Islet precursor cell (in vitro differentiated cells): ENCODE measurements around the gene ANK3.

Source experiments
- DNase-seq: peaks from one replicate; pipeline ENCODE4 v3.0.0-alpha.2; 2018

ANK3 gene

DNA sequence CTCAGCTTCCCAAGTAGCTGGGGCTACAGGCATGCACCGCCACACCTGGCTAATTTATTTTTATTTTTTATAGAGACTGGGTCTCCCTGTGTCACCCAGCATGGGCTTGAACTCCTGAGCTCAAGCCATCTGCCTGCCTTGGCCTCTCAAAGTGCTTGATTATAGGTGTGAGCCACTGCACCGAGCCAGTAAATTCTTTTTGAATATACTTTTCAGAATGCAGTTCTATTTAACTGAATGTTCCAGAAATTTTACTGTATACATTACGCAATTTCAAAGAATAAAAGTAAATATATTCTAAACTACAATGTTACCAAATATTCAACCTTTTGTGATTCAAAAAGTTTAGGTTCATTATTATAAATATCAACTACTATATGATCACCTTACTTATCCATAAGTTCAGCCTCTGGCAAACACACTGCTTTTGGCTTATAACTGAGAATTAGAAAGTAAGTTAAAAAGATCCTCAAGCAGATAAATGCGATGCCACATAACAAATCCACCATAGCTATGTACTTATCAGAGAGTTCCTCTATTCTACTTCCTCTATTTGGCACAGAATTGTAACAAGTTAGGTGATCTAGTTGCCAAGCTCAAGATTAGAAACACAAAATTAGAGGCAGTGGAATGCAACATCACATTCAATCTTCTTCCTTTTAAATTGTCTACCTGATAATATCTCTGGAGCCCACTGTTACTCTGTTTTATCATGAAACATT, 118.2 kb downstream of the ANK3 start:
- DNase-seq = no peak

DNA sequence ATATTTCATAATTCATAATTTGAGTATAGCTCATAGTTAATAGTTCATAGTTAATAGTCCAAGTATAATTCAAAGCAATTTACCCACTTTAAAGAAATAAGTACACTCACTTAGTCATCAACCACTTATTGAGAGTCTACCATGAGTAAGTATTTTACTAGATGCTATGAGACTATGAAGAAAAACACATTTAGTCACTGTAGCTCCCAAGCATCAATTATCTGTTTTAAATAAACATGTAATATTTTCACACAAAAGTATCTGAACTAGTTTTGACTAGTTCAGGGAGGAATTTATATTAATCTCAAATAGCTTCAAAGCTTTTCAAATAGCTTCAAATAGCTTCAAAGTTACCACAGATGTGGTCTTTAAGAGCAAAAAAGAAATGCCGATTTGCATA, 119.2 kb downstream of the ANK3 start:
- DNase-seq = no peak

DNA sequence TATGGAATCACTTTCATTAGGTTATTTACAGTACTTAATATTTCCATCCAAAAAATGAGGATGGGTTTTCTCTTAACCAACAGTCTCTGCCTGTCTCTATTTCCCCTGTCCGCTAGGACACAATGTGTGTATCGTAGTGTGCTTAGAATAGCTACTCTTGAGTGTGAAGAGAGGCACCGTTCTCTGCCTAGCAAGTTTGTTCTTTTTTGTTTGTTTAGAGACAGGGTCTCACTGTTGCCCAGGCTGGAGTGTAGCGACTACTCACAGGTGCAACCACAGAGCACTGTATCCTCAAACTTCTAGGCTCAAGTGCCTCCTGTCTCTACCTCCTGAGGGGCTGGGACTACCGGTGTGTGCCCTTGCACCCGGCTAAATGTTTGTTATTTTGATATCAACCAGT, 121.9 kb downstream of the ANK3 start:
- DNase-seq = no peak

DNA sequence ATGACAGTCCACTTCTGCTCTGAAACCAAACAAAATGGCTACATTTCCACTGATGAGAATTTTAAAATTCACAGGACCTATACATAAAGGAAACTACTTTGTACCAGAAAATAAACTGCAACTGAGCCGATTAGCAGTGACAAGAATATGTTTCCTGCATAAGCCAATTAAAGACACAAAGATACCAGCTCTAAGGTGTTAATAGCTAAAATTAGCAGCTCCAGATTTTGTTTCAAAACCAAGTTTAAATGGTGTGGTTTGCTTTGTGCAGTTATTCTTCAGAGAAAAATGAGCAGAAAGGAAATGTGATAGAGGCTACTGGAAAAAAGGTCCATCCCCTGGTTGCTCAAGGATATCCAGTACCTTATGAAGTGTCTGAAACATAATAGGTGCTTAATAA, 123.2 kb downstream of the ANK3 start:
- DNase-seq = no peak

DNA sequence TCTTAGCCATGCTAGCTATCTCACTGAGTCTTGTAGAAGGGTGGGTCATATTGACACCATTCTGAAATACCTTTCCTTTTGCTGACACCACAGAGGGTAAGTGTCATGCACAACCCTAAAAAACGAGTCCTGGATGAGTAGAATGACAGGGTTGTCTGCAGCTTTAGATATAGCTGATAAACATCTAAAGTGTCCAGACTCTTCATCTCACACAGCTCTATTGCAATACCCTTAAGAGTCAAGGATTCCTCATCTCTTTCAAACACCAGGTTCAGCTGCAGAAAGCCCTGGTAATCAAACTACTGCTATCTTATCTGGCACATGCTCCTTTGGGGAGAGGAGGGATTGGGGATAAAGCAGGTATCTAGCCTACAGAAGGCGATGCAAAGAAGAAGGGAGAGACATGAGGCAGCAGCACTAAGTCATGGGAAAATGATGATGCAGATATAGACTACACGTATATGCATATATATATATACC, 127.0 kb downstream of the ANK3 start:
- DNase-seq = no peak

DNA sequence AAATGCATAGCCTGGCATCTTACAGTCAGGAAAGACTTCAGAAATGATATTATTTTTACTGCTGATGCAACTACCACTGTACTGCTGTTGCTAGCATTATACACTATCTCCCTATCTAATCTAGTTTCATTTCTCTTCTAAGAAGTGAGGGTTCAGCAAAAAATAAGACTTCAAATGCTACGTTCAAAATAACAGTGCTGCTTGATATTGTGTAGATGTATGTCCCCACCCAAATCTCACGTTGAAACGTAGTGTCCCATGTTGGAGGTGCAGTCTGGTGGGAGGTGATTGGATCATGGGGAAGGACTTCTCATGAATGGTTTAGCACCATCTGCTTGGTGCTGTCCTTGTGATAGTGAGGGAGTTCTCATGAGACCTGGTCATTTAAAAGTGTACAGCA, 129.4 kb downstream of the ANK3 start:
- no peak for DNase-seq

DNA sequence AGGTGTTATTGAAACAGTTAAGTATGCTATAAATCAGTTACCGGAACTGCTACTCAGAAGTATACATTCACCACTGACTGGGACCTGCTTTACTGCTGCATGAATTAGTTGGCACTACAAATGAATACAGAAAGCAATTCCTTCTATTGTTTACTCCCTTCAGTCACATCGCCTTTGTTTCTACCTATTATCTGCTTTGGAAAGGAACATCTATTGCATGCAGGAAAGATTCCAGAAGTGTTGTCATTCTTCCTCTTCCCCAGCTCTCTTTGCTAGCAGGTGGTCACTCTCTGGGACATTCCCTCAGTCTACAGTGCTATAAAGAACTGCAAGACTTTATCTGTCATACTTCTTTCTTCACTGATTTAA, 131.3 kb downstream of the ANK3 start:
- no peak for DNase-seq

DNA sequence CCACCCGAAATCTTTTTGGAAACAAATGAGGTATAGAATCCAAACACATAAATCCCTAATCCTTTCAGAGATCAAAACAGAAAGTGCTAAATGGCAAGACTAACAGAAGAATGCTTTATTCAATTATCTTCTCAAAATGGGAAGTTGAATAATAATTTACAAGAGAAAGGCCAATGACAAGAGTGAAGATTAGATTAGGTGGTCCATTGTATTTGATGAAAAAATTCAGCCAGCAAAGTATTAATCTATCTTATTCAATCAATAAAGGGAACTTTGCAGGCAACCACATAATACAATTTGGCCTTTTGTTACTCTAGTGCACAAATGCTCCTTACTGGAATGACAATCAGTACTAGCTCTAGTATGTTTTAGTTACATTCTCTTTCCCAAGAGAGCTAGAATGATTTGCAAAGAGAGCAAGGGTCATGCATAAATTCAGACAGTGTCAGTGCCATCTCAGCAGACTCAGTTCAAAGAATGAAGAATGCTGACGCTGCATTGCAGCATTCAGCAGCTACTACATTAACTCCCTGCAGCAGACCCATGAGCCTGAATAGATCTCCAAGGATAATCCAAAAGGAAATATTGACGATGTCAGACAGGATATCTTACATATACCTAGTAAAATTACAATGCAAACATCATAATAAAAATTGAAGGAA, 131.8 kb downstream of the ANK3 start:
- DNase-seq = no peak

DNA sequence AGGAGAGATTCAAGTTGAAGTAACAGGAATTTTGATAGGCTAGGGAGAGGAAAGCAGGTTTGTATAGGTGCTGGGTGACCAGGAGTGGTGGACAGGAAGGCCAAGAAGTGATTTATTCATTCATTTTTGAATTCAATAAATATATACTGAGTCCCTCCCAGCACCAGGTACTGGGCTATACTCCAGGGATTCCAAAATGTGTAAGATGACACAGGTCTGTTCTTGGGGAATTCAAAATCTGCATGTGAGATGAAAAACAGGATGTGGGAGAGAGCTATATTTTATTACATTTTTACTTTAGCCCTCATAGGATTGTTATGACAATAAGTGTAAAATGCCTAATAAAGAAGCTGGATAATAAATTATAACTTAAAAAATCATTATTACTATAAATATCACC, 134.9 kb downstream of the ANK3 start:
- no peak for DNase-seq

DNA sequence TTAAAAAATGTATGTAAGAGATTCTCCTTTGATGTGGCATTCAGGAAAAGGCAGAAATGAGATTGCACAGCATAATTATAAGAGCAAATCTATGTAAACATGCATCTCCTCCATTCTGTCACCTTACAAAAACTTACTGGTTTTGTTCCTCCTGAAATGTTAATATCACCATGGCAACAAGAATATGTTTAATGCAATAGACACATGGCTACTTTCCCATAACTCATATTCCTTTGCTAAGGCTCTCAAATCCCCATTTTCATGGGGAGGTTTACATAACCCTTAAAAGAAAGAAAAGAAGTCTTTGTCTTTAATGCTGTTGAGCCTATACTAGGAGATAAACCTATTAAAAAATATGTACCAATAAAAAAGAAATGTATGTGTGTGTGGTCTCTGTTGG, 136.2 kb downstream of the ANK3 start:
- no peak for DNase-seq

DNA sequence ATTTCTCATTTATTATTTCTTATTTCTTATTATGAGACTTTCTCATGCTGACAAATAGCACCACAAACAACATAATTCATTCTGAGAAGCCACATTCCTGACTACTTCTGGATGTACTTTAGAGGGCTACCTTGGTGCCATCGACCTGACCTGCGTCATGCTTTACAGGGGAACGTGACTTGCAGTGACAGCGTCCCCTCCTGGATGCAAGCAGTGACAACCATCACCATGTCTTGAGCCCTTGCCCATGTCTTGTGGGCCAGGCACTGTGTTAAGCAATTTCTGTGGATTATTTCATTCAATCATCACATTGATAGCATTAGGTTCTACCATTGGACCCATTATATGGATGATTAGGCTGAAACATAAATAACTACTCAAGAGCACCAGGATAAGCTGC, 137.0 kb downstream of the ANK3 start:
- DNase-seq = no peak

DNA sequence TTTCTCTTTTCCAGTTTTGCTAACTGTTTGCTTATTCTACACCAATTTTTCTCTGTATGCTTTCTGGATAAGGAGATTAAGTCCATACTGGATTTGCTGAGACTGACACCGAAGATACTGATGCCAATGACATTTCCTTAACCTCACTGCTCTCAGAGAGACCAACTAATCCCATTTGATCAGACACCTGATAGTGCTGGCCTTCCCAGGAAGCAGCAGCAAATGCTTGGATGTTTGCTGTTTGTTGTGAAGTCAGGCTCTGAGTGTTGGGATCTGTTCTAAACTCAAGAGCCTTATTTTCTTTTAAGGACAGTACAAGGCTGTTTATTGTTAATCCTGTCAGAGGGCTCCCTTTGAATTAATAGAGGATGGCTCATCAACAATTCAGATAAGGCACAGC, 143.3 kb downstream of the ANK3 start:
- peak; percentile 62 for DNase-seq

DNA sequence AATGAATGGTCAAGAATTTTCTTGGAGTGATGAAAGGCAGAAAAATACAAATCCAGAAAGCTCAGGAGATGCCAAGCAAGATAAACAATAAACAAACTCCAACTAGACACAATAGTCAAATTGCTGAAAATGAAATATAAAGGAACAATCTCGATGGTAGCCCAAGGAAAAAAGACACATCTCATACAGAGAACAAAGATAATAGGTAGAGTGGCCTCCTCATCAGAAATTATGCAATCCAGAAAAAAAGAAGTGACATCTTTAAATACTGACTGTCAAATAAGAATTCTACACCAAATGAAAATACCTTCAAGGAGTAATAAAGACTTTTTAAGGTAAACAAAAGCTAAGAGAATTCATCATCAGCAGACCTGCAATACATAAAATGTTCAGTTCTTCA, 150.4 kb downstream of the ANK3 start:
- no peak for DNase-seq

DNA sequence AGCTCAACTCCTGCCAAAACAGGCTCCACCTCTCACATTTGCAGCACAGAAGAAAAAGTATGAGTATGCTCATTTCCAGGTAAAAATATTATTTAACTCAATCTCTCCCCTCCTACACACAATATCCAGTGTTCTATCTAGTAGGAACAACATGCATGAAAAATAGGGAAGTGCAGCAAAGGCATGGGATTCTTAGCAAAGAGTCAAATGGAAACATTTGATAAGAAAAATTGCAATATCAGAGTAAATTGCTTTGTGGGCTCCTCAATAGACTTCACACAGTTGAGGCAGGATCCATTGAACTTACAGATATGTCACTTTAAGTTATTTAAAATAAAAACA, 150.9 kb downstream of the ANK3 start:
- DNase-seq = no peak

DNA sequence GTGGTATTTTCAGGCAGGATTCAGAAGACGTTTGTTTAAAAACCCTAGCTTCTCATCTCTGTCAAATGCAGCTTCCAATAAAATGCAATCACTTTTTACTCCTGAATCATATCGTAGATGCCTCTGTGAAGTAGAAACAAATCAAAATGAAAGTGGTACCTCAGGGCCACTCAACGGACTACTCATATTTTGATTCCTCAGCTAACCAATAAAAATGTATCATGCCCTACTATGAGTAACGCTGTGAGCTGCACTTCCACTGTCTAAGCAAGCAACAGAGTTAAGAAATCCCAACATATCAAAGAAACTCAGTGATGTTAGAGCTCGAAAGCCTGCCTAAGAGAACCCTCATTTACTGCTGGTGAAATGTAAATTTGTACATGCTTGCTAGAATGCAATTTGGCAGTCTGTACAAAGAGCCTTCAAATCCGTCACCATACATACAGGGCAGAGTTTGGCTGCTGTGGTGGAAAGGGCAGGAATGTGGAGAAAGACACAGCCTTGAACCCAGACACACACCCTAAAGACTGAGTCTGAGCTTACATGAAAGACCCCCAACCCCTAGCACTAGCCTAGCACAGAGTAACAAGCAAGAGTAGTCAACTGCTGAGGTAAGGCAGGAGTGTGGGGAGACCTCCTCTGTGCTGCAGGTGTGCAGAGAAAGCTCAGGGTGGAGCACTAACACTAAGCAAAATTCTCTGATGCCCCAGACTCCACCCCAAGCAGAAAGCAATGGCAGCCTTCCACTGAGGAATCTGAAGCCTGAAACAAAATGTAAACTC, 151.5 kb downstream of the ANK3 start:
- DNase-seq = peak; percentile 62

DNA sequence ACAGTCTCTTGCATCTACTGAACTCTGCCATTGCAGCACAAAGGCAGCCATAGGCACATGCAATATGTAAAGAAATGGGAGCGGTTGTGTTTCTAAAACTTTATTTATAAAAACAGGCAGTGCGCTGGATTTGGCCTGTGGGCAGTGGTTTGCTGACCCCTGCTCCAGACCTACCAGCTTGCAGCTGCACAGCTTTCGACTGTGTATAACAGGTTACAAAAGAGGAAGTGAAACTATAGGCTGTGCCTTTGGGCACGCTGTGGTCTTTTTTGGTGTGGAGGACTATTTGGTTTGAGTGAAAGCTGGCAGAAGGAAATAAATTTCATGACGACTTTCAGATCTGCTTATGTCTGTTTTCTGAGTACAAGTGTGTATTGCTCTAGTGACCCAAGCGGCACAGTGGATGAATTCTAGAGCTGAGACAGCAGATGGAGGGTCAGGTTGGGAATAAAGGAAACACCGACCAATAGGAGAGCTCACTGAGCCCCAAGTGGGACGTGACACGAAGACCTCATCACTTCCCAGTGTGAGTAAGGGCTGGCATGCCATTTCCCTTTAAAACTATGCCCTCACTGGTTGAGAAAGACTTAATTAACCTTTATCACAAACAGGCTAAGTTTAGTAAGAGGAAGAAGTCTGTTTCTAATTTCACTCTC, 152.7 kb downstream of the ANK3 start:
- DNase-seq = no peak

DNA sequence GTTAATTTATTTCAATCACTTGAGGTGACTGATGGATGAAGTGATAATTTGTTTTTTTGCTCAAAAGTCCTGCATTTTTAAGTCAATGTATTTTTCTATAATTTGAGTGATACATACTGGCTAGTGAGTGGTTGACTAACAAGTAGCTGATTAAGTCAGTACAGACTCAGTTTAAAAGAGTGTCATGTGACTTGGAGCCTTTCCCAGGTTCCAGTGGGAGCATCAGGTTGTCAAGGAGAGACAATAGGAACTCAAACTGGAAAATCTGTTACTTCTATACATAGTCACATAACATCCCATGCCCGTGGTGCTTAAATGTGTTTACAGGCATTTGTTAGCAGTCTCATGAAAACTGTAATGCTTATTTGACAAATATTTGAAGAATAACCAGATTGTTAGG, 154.7 kb downstream of the ANK3 start:
- no peak for DNase-seq

DNA sequence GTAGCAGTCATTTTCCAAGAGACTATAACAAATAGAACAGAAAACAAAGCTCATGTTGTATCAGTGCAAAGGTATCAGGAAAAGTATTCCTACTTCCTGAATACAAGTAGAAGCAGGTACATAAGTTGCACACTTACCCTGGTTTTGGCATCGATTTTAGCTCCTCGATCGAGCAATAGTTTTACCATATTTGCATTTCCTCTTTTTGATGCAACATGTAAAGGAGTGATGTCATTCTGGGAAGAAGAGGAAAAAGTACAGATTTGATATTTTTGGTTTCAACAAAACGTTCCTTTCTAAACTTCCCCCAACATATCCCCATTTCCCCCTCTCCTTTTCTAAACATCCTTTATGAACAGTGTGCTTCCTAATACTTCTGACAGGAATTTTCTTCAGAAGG, 155.1 kb downstream of the ANK3 start:
- DNase-seq = no peak

DNA sequence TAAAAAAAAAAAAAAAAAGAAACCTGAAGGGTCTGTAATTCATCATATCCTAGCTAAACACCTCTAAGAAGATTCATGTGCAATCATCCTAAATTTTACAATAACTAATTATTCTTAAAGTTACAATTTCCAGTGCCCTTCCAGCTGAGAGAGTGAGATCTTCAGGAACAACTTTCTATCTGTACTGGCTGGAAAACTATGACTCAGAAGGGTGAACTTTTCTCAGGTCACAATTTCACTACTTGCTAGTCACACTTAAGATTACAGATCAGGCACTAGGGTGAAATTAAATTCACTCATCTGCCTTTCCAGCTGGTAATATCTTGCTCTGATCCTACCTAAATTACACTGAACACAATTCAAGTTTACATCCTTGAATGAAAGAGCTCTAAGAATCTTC, 158.8 kb downstream of the ANK3 start:
- DNase-seq = no peak

DNA sequence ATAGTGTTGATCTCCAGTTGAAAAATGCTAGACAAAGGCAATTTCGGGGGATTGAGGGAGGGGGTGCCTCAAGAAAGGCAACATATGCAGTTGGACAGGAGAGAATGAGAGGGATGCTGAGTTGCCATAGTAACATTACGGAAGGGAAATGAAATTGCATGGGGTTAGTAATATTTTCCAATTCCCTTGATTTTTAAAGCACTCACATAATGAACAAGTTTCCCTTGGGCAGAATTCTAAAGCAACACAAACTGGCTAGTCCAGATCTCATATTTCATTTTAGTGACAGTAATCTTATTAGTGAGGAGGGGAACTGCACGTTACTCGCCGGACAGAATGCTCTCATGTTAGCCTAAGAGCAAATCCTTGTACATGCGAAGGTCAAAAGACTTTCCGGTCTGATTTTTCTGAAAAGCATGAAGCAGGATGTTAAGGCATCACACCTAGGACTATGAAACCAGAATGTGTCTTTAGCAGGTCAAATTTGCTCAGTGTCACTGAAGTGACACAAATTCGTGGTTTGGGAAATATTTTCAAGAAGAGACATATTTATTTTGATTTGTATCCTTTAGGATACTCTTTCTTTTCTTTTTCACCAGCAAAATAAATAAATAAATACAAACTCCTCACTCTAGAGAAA, 165.5 kb downstream of the ANK3 start:
- DNase-seq = no peak

DNA sequence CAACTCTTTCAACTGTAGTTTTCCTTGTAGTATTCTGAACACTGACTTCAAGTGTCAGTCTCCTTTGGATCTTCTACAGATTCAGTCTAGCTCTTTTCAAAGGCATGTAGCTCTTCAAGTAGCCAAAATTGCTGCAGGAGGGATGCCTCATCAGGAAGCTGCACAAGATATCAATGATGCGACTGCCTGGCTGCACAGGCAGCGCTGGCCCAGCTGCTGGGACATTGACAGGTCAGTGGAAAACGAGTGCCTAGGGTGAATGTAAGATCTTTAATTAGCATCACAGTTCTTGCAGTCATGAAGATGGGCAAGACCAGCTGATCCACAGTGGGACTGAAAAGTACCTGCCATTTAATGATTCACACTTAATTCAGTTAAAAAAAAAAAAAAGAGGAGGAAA, 167.6 kb downstream of the ANK3 start:
- no peak for DNase-seq

DNA sequence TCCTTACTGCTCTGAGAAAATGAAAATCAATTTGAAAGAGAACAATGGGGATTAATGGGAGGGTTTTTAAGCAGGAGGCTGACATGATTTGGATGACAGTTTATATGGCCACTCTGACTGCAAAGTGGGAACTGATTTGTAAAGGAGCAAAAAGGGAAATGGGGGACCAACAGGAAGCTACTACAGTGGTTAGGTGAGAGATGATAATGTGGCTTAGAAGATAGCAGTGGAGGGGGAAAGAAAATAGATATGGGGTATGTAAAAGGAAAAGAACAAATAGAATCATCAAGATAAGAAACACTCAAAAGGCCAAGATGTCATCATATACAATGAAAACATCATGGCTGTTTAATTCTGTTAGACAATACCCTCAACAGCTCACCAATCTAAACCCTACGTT, 177.5 kb downstream of the ANK3 start:
- no peak for DNase-seq

DNA sequence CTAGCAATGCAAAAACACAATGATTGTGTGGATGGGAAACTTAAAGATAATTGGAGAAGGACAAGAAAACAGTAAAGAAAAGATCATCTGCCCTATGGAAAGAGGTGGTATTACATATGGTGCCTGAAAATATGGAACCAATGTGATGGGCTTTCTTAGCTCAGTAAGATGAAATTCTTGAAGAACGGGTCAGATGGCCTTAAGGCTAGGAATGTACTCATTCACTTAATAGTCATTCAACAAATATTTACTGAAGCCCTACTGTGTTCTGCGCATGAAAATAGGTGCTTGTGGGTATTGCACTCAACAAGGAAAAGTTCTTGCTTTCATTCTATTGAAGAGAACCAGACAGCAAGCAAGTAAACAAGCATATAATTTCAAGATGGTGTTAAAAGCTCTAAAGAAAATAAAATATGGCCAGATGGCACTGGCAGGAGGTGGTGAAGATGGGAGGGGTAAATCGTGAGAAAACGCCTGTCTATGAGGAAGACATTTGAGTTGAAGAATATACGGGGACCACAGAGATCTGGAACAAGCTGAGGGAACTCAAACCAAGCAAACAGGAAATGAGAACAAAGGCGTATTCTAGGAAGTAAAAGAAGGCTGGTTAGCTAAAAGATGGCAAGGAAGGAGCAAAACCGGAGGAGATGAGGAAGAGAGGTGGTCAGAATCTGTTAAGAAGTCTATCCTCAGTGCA, 179.7 kb downstream of the ANK3 start:
- DNase-seq = no peak
